T-cell (primary cell): ENCODE data around the gene CERS6. TPM values are rescaled to one million over a fixed set of nuclear protein-coding genes. Genes with fewer than 3 reads are reported as not detected.
A peak's percentile ranks its signal among the peaks of the same experiment; 100 is the strongest.

Source experiments
- ATAC-seq, 4 experiments: fragments of 200-7000 bp in 3 of 4; fragments of 150-1000 bp in 1 of 4; cut with Tn5 transposase; replicated peaks in 1 of 4; 1 replicate in 3 of 4; 2 replicates in 1 of 4; pipeline ENCODE4 v1.10.0; 2021; ENCODE audit warnings: moderate library complexity in 3 of 4, mild to moderate bottlenecking in 2 of 4, moderate number of reproducible peaks in 1 of 4
- CTCF ChIA-PET, 2 donors: fragments of 300-600 bp; sonication (Branson Sonifier 250); formaldehyde crosslinking; loops; one replicate each; lab custom pipeline; 2022; ENCODE audit warnings: antibody characterized with exemption in 2 of 2; lab: Charles Lee
- POLR2A ChIA-PET, 2 donors: fragments of 300-600 bp; sonication (Branson Sonifier 250); formaldehyde crosslinking; loops; one replicate each; lab custom pipeline; 2022; ENCODE audit warnings: antibody characterized with exemption in 2 of 2; lab: Charles Lee
- DNase-seq, 35 experiments: peaks; one replicate each; pipeline versions ENCODE4 v3.0.0 to v3.0.0-alpha.2; 2013 to 2023
- H3K27ac ChIP-seq: one replicate; pipeline ENCODE4 v1.5.1; 2013; ENCODE audit warnings: low read length
- H3K27me3 ChIP-seq, 2 experiments: replicated peaks in 1 of 2; 1 replicate in 1 of 2; 2 replicates in 1 of 2; pipeline versions ENCODE4 v1.6.1 to v1.7.0; 2013; ENCODE audit warnings: low read length in 1 of 2, mixed read lengths in 1 of 2; ENCODE audit not compliant: control insufficient read depth in 2 of 2, insufficient read depth in 2 of 2; ENCODE audit errors: extremely low read depth in 1 of 2
- H3K36me3 ChIP-seq, 2 donors: 1 replicate in 1 of 2; 2 replicates in 1 of 2; pipeline versions ENCODE4 v1.6.1 to v1.7.0; 2013; ENCODE audit warnings: low read length in 1 of 2; ENCODE audit not compliant: control insufficient read depth in 2 of 2, insufficient read depth in 1 of 2; ENCODE audit errors: extremely low read depth in 1 of 2
- H3K4me1 ChIP-seq, 2 experiments: 1 replicate in 1 of 2; 2 replicates in 1 of 2; pipeline versions ENCODE4 v1.6.1 to v1.7.0; 2013; ENCODE audit warnings: low read length in 2 of 2, mixed read lengths in 1 of 2; ENCODE audit not compliant: insufficient read depth in 2 of 2, control insufficient read depth in 1 of 2; ENCODE audit errors: extremely low read depth in 1 of 2
- H3K4me3 ChIP-seq, 2 donors: 1 replicate in 1 of 2; 2 replicates in 1 of 2; pipeline versions ENCODE4 v1.5.1 to v1.7.0; 2013; ENCODE audit warnings: mild to moderate bottlenecking in 2 of 2, low read length in 1 of 2, moderate library complexity in 1 of 2; ENCODE audit not compliant: control insufficient read depth in 1 of 2; ENCODE audit errors: extremely low read depth in 1 of 2
- H3K9me3 ChIP-seq: 2 replicates; pipeline ENCODE4 v1.7.0; 2013
- H3K27ac Mint-ChIP-seq, 2 donors: one replicate each; pipeline ENCODE4 v1.8.0; 2020 to 2021; ENCODE audit warnings: mild to moderate bottlenecking in 2 of 2, mixed read lengths in 2 of 2
- H3K27me3 Mint-ChIP-seq, 2 donors: one replicate each; pipeline ENCODE4 v1.8.0; 2021 to 2022; ENCODE audit warnings: mixed read lengths in 2 of 2
- H3K36me3 Mint-ChIP-seq: one replicate; pipeline ENCODE4 v1.8.0; 2021; ENCODE audit warnings: mixed read lengths
- H3K4me1 Mint-ChIP-seq, 3 donors: one replicate each; pipeline ENCODE4 v1.8.0; 2020 to 2022; ENCODE audit warnings: mixed read lengths in 3 of 3, mild to moderate bottlenecking in 1 of 3
- H3K4me3 Mint-ChIP-seq, 3 donors: one replicate each; pipeline ENCODE4 v1.8.0; 2020 to 2022; ENCODE audit warnings: mild to moderate bottlenecking in 3 of 3, mixed read lengths in 3 of 3, moderate library complexity in 3 of 3
- H3K9me3 Mint-ChIP-seq, 3 donors: one replicate each; pipeline ENCODE4 v1.8.0; 2020 to 2022; ENCODE audit warnings: mixed read lengths in 3 of 3
- WGBS: methylation state at CpG from one replicate; pipeline ENCODE4 v1.1.5; 2013; ENCODE audit warnings: missing lambda C conversion rate; ENCODE audit not compliant: insufficient coverage; 5-methylcytosine and 5-hydroxymethylcytosine counted together
- total RNA-seq, 35 experiments: library from RNA in 6 of 35; stranded (reverse) in 6 of 35; fragments of 120-200 nt in 1 of 35; gene quantifications; one replicate each; pipeline versions ENCODE4 v1.2.1 to v1.2.4 and lab custom pipeline; 2013 to 2026

CERS6 gene
- total RNA-seq, 5 donors from 2014 or later (not counting 1 experiment from before 2014, with no cell fraction given) = 11.1 to 20.3 (median 13.6) TPM

- Histone ChIP-seq H3K9me3 (no peaks in the 10 kb centered on the region), H3K4me1 (peaks cover 0 to 5% of the 10 kb centered on the region in 2 experiments), H3K27me3 (no peaks in the 10 kb centered on the region), H3K36me3 (no peaks in the 10 kb centered on the region), H3K4me3 (no peak overlapping the region), H3K27ac (no peak overlapping the region)
- ChIA-PET POLR2A (no interaction called here), CTCF (no interaction called here)
- peaks cover 3% of the 10 kb centered on the region for H3K36me3 Mint-ChIP-seq
- no CpG with 5 or more reads among the region's 2 CpGs for WGBS
- peaks cover 22 to 40% (median 23%) of the 10 kb centered on the region in 3 donors for H3K4me1 Mint-ChIP-seq
- no peaks in the 10 kb centered on the region for H3K9me3 Mint-ChIP-seq
- no peaks in the 10 kb centered on the region for H3K27me3 Mint-ChIP-seq
- ATAC-seq = no peak
- no peak overlapping the region for H3K27ac Mint-ChIP-seq
- no peak overlapping the region for H3K4me3 Mint-ChIP-seq
- DNase-seq = no peak
Measured at GRCh38 chr2:168620554-168620953, 164.5 kb downstream of the CERS6 start.

- POLR2A ChIA-PET = interaction anchor here in 1 of 2 donors (0.6 kb wide), 1 partner anchor 1724 kb away, joined by 3 read pairs; no protein-coding TSS in a partner anchor
- Mint-ChIP-seq H3K27ac (no peak overlapping the region), H3K9me3 (no peaks in the 10 kb centered on the region), H3K27me3 (no peaks in the 10 kb centered on the region), H3K4me3 (no peak overlapping the region), H3K4me1 (peaks cover 31 to 40% (median 38%) of the 10 kb centered on the region in 3 donors), H3K36me3 (no peaks in the 10 kb centered on the region)
- peaks cover 0 to 15% of the 10 kb centered on the region in 2 experiments for H3K4me1 ChIP-seq
- no peaks in the 10 kb centered on the region for H3K27me3 ChIP-seq
- no peaks in the 10 kb centered on the region for H3K9me3 ChIP-seq
- no peak for DNase-seq
- no peak for ATAC-seq
- no CpG with 5 or more reads among the region's 1 CpG for WGBS
- CTCF ChIA-PET = no interaction called here
- no peak overlapping the region for H3K4me3 ChIP-seq
- H3K27ac ChIP-seq = no peak overlapping the region
- H3K36me3 ChIP-seq = no peaks in the 10 kb centered on the region
Measured at GRCh38 chr2:168622559-168622958, 166.5 kb downstream of the CERS6 start.

DNA sequence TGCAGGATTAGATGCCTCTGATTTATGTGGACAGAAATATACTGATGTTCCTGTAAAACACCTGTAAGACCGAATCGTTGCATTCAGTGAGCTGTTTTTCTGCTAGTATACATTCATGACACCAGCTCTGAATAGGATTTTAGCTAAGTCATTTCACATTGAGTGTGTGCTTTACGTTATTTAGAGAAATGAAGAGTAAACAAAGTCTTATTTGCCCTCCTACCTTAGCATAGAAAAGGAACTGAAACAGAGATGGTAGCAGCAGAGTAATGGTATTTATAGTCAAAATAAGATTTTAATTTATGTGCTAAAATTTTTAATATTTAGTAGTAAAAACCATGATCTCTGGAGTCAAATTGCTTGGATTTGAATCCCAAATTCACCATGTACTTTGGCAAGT, 168.0 kb downstream of the CERS6 start:
- Mint-ChIP-seq H3K27me3 (no peaks in the 10 kb centered on the region), H3K4me1 (peaks cover 37 to 45% (median 40%) of the 10 kb centered on the region in 3 donors), H3K9me3 (no peaks in the 10 kb centered on the region), H3K27ac (no peak overlapping the region), H3K36me3 (no peaks in the 10 kb centered on the region), H3K4me3 (no peak overlapping the region)
- no peak for ATAC-seq
- Histone ChIP-seq H3K36me3 (no peaks in the 10 kb centered on the region), H3K4me3 (no peak overlapping the region), H3K4me1 (peaks cover 0 to 15% of the 10 kb centered on the region in 2 experiments), H3K27ac (no peak overlapping the region), H3K27me3 (no peaks in the 10 kb centered on the region), H3K9me3 (no peaks in the 10 kb centered on the region)
- POLR2A ChIA-PET = no interaction called here
- no peak for DNase-seq
- 92% methylated on average over 2 of the region's 3 CpGs for WGBS
- CTCF ChIA-PET = interaction anchor here in 1 of 2 donors (0.5 to 1.0 kb wide), 2 partner anchors 10 to 52 kb away, joined by 3 read pairs; no protein-coding TSS in a partner anchor

DNA sequence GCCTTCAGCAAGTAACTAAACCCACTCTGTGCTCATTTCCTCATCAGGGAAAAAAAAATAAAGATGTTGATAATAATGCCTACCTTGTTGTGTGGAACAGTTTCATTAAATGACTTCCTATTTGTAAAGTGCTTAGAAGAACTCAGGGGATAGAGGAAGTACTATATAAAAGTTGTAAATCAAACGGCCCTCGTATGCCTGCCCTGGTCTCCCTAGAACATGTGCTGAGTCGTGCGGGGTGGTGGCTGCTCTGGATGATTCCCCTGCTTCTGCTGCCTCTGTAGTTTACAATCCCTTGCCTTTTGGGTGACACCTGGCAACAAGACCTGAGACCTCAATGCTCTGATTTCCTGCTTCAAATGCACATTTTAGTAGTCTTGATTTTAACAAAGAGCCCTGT, 170.0 kb downstream of the CERS6 start:
- WGBS = 63% methylated on average over 3 of the region's 4 CpGs
- no peaks in the 10 kb centered on the region for H3K27me3 Mint-ChIP-seq
- no peaks in the 10 kb centered on the region for H3K9me3 Mint-ChIP-seq
- peaks cover 37 to 44% (median 42%) of the 10 kb centered on the region in 3 donors for H3K4me1 Mint-ChIP-seq
- ATAC-seq (peak in 2 of 4 experiments; percentile 43 to 54), DNase-seq (peak in 1 of 35 experiments; percentile 0)
- Histone ChIP-seq H3K9me3 (no peaks in the 10 kb centered on the region), H3K4me3 (no peak overlapping the region), H3K27me3 (no peaks in the 10 kb centered on the region), H3K27ac (no peak overlapping the region), H3K36me3 (no peaks in the 10 kb centered on the region), H3K4me1 (peaks cover 0 to 15% of the 10 kb centered on the region in 2 experiments)
- CTCF ChIA-PET = no interaction called here
- POLR2A ChIA-PET = interaction anchor here in 1 of 2 donors (0.7 kb wide), 1 partner anchor 169 kb away, joined by 4 read pairs; no protein-coding TSS in a partner anchor
- H3K36me3 Mint-ChIP-seq = no peaks in the 10 kb centered on the region
- H3K4me3 Mint-ChIP-seq = peak overlapping the region in 1 of 3 donors; percentile 3
- H3K27ac Mint-ChIP-seq = peak overlapping the region in 1 of 2 donors; percentile 71

- no peak for DNase-seq
- Histone ChIP-seq H3K4me1 (peaks cover 0 to 15% of the 10 kb centered on the region in 2 experiments), H3K9me3 (no peaks in the 10 kb centered on the region), H3K27ac (no peak overlapping the region), H3K36me3 (no peaks in the 10 kb centered on the region), H3K4me3 (no peak overlapping the region), H3K27me3 (no peaks in the 10 kb centered on the region)
- POLR2A ChIA-PET = no interaction called here
- Mint-ChIP-seq H3K4me1 (peaks cover 35 to 42% (median 39%) of the 10 kb centered on the region in 3 donors), H3K4me3 (peak overlapping the region in 1 of 3 donors; percentile 3), H3K27me3 (no peaks in the 10 kb centered on the region), H3K36me3 (no peaks in the 10 kb centered on the region), H3K27ac (no peak overlapping the region), H3K9me3 (no peaks in the 10 kb centered on the region)
- no peak for ATAC-seq
- CTCF ChIA-PET = no interaction called here
- no CpG with 5 or more reads among the region's 3 CpGs for WGBS
Measured at GRCh38 chr2:168626647-168627046, 170.6 kb downstream of the CERS6 start.

GRCh38 chr2:168632709-168633121, 176.6 kb downstream of the CERS6 start:
- ChIA-PET CTCF (no interaction called here), POLR2A (no interaction called here)
- Histone ChIP-seq H3K9me3 (no peaks in the 10 kb centered on the region), H3K4me3 (no peak overlapping the region), H3K4me1 (no peaks in the 10 kb centered on the region), H3K36me3 (no peaks in the 10 kb centered on the region), H3K27ac (no peak overlapping the region), H3K27me3 (no peaks in the 10 kb centered on the region)
- Mint-ChIP-seq H3K4me1 (peaks cover 19 to 24% (median 21%) of the 10 kb centered on the region in 3 donors), H3K4me3 (no peak overlapping the region), H3K36me3 (no peaks in the 10 kb centered on the region), H3K27me3 (no peaks in the 10 kb centered on the region), H3K9me3 (no peaks in the 10 kb centered on the region), H3K27ac (no peak overlapping the region)
- DNase-seq = no peak
- no peak for ATAC-seq
- 48% methylated on average over 2 of the region's 7 CpGs for WGBS
